Smooth muscle cell (in vitro differentiated cells): ENCODE data around the gene ATP9B. TPM values are rescaled to one million over a fixed set of nuclear protein-coding genes. Genes with fewer than 3 reads are reported as not detected.
"Not testable (repeated sequence)": the region's sequence is repeated elsewhere in the genome, so short reads cannot be mapped to it uniquely, and the experiment has no call there.

ENCODE experiments used
- DNase-seq: peaks from one replicate; lab custom pipeline; 2025; ENCODE audit not compliant: unreplicated experiment; lab: John Stamatoyannopoulos, UW
- H2AFZ ChIP-seq: fragments of 200-600 bp; sonication (generic); 2 replicates; pipeline ENCODE4 v1.6.0; 2016; ENCODE audit warnings: antibody characterized with exemption, low read depth, mild to moderate bottlenecking
- H3F3A ChIP-seq: fragments of 200-600 bp; sonication (generic); 2 replicates; pipeline ENCODE4 v1.6.0; 2017; ENCODE audit warnings: antibody characterized with exemption, low read depth
- H3K27ac ChIP-seq: fragments of 200-600 bp; sonication (generic); 2 replicates; pipeline ENCODE4 v1.5.1; 2016; ENCODE audit warnings: low read depth, mild to moderate bottlenecking
- H3K27me3 ChIP-seq: fragments of 200-600 bp; sonication (generic); 2 replicates; pipeline ENCODE4 v1.6.1; 2016; ENCODE audit warnings: low read depth, mild to moderate bottlenecking
- H3K36me3 ChIP-seq: fragments of 200-600 bp; sonication (generic); 2 replicates; pipeline ENCODE4 v1.5.1; 2016; ENCODE audit warnings: low read depth
- H3K4me1 ChIP-seq: fragments of 200-600 bp; sonication (generic); 2 replicates; pipeline ENCODE4 v1.5.1; 2016; ENCODE audit warnings: low read depth
- H3K4me2 ChIP-seq: fragments of 200-600 bp; sonication (generic); 2 replicates; pipeline ENCODE4 v1.6.0; 2016; ENCODE audit warnings: mild to moderate bottlenecking
- H3K4me3 ChIP-seq: fragments of 200-600 bp; sonication (generic); 2 replicates; pipeline ENCODE4 v1.5.1; 2016; ENCODE audit warnings: mild to moderate bottlenecking
- H3K79me2 ChIP-seq: fragments of 200-600 bp; sonication (generic); 2 replicates; pipeline ENCODE4 v1.6.0; 2016; ENCODE audit warnings: low read depth, mild to moderate bottlenecking
- H3K9ac ChIP-seq: fragments of 200-600 bp; sonication (generic); 2 replicates; pipeline ENCODE4 v1.6.0; 2016; ENCODE audit warnings: low read depth
- H3K9me3 ChIP-seq: fragments of 200-600 bp; sonication (generic); replicated peaks from 2 replicates; pipeline ENCODE4 v1.5.1; 2016; ENCODE audit warnings: low read depth
- H4K20me1 ChIP-seq: fragments of 200-600 bp; sonication (generic); 2 replicates; pipeline ENCODE4 v1.6.0; 2016; ENCODE audit warnings: low read depth
- WGBS: methylation state at CpG from one replicate; pipeline ENCODE4 v1.1.7; 2016; ENCODE audit warnings: low lambda C conversion rate; 5-methylcytosine and 5-hydroxymethylcytosine counted together
- polyA plus RNA-seq: library from polyadenylated mRNA; unstranded; fragments of >200 nt; fragmentation: Nextera tagmentation; extraction: Ambion mirVana; gene quantifications from 2 replicates; pipeline ENCODE4 v1.2.1, GENCODE V29; 2016
- total RNA-seq: library from RNA; depleted of rRNA; stranded (reverse); fragments of >200 nt; gene quantifications from 2 replicates; pipeline ENCODE4 v1.2.3, GENCODE V29; 2014
- TF ChIP-seq, protein P1 (sequence below): fragments of 200-600 bp; sonication (generic); IDR thresholded peaks from 2 replicates; pipeline ENCODE4 v1.5.1; 2017; ENCODE audit warnings: borderline replicate concordance, mild to moderate bottlenecking, antibody characterized with exemption; ENCODE audit not compliant: insufficient read depth, poor library complexity, severe bottlenecking

ATP9B gene
- total and polyA plus RNA-seq, 2 experiments from 2014 or later, result 6.1 to 16.4 TPM

DNA sequence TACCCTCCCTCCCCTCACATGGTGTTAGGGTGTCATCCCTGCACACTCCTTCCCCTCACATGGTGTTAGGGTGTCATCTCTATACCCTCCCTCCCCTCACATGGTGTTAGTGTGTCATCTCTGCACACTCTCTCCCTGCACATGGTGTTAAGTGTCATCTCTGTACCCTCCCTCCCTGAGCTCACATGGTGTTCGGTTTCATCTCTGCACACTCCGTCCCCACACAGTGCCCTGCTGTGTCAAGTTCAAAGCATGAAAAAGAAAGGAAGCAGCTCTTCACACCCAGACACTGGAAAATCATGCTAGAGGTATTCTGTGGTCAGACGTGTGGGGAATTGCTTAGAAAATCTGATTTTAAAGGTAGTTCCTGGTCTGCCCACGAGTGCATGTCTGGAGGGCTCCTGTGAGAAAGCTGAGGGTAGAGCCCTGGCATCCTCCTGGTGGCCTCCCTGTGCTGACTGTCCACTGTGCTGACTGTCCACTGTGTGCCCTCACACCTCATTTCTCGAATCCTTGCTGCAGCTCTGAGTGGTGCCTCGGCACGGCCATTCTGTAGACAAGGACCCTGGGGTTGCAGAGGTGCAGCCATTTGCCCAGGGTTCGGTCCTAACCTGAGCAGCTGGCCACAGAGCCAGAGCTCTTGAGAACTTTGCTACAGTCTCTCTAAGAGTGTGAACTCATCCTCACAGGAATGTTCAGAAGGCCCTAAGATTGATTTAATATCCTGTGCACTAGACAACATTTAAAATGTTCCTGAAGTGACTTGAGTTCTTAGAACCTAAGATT is 257.4 kb downstream of the ATP9B start:
- Histone ChIP-seq H3K4me1 (no peaks in the 10 kb centered on the region), H3K9ac (no peak overlapping the region), H4K20me1 (no peaks in the 10 kb centered on the region), H3K36me3 (peaks cover 5% of the 10 kb centered on the region), H3K27ac (no peak overlapping the region), H3K79me2 (no peaks in the 10 kb centered on the region), H3K4me3 (no peak overlapping the region), H3F3A (no peaks in the 10 kb centered on the region), H3K4me2 (no peak overlapping the region), H2AFZ (no peak overlapping the region), H3K9me3 (no peaks in the 10 kb centered on the region), H3K27me3 (no peaks in the 10 kb centered on the region)
- no peak for DNase-seq
- 80% methylated on average over 8 of the region's 8 CpGs for WGBS
- TF ChIP-seq, protein P1, sequence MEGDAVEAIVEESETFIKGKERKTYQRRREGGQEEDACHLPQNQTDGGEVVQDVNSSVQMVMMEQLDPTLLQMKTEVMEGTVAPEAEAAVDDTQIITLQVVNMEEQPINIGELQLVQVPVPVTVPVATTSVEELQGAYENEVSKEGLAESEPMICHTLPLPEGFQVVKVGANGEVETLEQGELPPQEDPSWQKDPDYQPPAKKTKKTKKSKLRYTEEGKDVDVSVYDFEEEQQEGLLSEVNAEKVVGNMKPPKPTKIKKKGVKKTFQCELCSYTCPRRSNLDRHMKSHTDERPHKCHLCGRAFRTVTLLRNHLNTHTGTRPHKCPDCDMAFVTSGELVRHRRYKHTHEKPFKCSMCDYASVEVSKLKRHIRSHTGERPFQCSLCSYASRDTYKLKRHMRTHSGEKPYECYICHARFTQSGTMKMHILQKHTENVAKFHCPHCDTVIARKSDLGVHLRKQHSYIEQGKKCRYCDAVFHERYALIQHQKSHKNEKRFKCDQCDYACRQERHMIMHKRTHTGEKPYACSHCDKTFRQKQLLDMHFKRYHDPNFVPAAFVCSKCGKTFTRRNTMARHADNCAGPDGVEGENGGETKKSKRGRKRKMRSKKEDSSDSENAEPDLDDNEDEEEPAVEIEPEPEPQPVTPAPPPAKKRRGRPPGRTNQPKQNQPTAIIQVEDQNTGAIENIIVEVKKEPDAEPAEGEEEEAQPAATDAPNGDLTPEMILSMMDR, result no peak

DNA sequence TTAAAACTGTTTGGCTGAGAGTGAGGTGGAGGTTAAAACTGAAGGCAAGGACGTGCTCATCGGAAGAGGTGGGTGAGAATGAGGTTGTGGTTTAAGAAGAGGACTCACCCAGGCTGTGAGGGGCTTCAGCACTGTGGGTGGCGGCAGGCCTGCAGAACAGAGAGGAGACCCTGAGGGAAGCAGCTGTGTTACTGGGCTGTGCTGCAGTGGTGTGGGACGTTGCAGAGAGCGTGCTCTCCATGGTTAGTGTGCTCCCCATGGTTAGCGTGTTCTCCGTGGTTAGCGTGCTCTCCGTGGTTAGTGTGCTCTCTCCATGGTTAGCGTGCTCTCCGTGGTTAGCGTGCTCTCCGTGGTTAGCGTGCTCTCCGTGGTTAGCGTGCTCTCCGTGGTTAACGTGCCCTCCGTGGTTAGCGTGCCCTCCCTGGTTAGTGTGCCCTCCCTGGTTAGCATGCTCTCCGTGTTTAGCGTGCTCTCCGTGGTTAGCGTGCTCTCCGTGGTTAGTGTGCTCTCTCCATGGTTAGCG is 258.1 kb downstream of the ATP9B start:
- H2AFZ ChIP-seq, result no peak overlapping the region
- no peak overlapping the region for H3K4me3 ChIP-seq
- no peaks in the 10 kb centered on the region for H3K4me1 ChIP-seq
- TF ChIP-seq, protein P1, result no peak
- H3K9ac ChIP-seq, result no peak overlapping the region
- no peak overlapping the region for H3K4me2 ChIP-seq
- DNase-seq, result no peak
- H3K27ac ChIP-seq, result no peak overlapping the region
- H3F3A ChIP-seq, result no peaks in the 10 kb centered on the region
- H3K9me3 ChIP-seq, result no peaks in the 10 kb centered on the region
- no peaks in the 10 kb centered on the region for H4K20me1 ChIP-seq
- WGBS, result 99% methylated on average over 26 of the region's 26 CpGs
- no peaks in the 10 kb centered on the region for H3K27me3 ChIP-seq
- no peaks in the 10 kb centered on the region for H3K79me2 ChIP-seq
- peaks cover 5% of the 10 kb centered on the region for H3K36me3 ChIP-seq

DNA sequence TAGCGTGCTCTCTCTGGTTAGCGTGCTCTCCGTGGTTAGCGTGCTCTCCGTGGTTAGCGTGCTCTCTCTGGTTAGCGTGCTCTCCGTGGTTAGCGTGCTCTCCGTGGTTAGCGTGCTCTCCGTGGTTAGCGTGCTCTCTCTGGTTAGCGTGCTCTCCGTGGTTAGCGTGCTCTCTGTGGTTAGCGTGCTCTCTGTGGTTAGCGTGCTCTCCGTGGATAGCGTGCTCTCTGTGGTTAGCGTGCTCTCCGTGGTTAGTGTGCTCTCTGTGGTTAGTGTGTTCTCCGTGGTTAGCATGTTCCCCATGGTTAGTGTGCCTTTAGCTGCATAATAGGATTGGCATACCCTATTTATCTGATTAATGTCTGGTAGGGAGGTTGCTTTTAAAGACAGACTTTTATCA is 258.7 kb downstream of the ATP9B start:
- not testable (repeated sequence) for H3K4me2 ChIP-seq, H3K9ac ChIP-seq, H3K4me3 ChIP-seq, H4K20me1 ChIP-seq, H2AFZ ChIP-seq, H3K36me3 ChIP-seq, H3K9me3 ChIP-seq, H3K27me3 ChIP-seq, DNase-seq, H3K4me1 ChIP-seq, H3K27ac ChIP-seq, H3K79me2 ChIP-seq, H3F3A ChIP-seq
- WGBS, result 91% methylated on average over 23 of the region's 23 CpGs

DNA sequence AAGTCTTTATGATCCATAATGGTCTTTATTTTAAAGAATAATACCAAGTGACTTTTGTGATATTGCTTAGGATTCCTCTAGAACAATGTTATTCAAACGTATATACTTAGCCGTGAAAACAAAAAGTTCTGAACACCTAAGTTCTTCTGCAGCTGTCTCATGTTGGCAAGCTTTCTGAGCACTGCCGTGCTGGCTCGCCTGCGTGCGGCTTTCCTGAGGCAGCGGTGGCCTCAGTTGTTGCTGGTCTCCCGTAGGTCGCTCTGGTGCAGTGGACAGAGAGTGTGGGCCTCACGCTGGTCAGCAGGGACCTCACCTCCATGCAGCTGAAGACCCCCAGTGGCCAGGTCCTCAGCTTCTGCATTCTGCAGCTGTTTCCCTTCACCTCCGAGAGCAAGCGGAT is 259.7 kb downstream of the ATP9B start:
- no peak for DNase-seq
- Histone ChIP-seq H4K20me1 (no peaks in the 10 kb centered on the region), H2AFZ (no peak overlapping the region), H3K27me3 (no peaks in the 10 kb centered on the region), H3K4me3 (no peak overlapping the region), H3K4me2 (no peak overlapping the region), H3K9ac (no peak overlapping the region), H3K4me1 (no peaks in the 10 kb centered on the region), H3K36me3 (peaks cover 5% of the 10 kb centered on the region), H3K27ac (no peak overlapping the region), H3K79me2 (no peaks in the 10 kb centered on the region), H3F3A (no peaks in the 10 kb centered on the region), H3K9me3 (no peaks in the 10 kb centered on the region)
- WGBS, result 97% methylated on average over 12 of the region's 12 CpGs
- TF ChIP-seq, protein P1, result no peak
